GM12864 (cell line): Measurements from ENCODE around the gene ST6GALNAC3.

Experiments used
- DNase-seq: peaks from one replicate; pipeline ENCODE4 v3.0.0-alpha.2; 2011; ENCODE audit warnings: low read depth
- H3K4me3 ChIP-seq: 2 replicates; pipeline ENCODE4 v1.5.1; 2011; ENCODE audit warnings: mild to moderate bottlenecking, low read depth, low read length, control low read depth
- TF ChIP-seq, protein P1 (sequence below): IDR thresholded peaks from 2 replicates; pipeline ENCODE4 v1.5.1; 2011; ENCODE audit warnings: low read depth, mild to moderate bottlenecking, moderate library complexity, low read length, control low read depth, inconsistent platforms; ENCODE audit errors: missing control alignments

The ST6GALNAC3 gene

GRCh38 chr1:76302711-76303339, 228.3 kb downstream of the ST6GALNAC3 start:
- DNase-seq: no peak
- TF ChIP-seq, protein P1, sequence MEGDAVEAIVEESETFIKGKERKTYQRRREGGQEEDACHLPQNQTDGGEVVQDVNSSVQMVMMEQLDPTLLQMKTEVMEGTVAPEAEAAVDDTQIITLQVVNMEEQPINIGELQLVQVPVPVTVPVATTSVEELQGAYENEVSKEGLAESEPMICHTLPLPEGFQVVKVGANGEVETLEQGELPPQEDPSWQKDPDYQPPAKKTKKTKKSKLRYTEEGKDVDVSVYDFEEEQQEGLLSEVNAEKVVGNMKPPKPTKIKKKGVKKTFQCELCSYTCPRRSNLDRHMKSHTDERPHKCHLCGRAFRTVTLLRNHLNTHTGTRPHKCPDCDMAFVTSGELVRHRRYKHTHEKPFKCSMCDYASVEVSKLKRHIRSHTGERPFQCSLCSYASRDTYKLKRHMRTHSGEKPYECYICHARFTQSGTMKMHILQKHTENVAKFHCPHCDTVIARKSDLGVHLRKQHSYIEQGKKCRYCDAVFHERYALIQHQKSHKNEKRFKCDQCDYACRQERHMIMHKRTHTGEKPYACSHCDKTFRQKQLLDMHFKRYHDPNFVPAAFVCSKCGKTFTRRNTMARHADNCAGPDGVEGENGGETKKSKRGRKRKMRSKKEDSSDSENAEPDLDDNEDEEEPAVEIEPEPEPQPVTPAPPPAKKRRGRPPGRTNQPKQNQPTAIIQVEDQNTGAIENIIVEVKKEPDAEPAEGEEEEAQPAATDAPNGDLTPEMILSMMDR: no peak
- no peak overlapping the region for H3K4me3 ChIP-seq

- TF ChIP-seq, protein P1: no peak
- no peak overlapping the region for H3K4me3 ChIP-seq
- DNase-seq: no peak
These were observed 228.8 kb downstream of the ST6GALNAC3 start for GRCh38 chr1:76303340-76303717.

DNA sequence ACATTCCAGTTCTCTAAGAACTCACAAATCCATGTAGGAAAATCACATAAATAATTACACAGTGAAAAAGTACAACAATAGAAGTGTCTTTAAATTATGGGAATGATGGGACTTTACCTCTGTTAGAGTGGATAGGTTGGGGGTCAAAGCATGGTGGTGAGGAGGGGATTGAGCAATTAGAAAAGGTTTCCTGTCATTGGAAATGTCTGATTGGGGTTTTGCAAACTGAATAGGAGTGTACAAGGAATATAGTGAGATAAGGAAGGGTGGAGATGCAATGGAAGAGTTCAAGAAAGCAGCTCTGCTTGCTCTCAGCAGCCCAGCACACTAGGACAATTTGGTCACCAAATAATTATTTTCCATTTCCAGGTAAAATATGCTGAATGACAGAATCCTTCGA, 238.8 kb downstream of the ST6GALNAC3 start:
- no peak for DNase-seq
- TF ChIP-seq, protein P1: no peak
- H3K4me3 ChIP-seq: no peak overlapping the region

GRCh38 chr1:76314730-76315129, 240.2 kb downstream of the ST6GALNAC3 start:
- DNase-seq: no peak
- no peak overlapping the region for H3K4me3 ChIP-seq
- TF ChIP-seq, protein P1: no peak

DNA sequence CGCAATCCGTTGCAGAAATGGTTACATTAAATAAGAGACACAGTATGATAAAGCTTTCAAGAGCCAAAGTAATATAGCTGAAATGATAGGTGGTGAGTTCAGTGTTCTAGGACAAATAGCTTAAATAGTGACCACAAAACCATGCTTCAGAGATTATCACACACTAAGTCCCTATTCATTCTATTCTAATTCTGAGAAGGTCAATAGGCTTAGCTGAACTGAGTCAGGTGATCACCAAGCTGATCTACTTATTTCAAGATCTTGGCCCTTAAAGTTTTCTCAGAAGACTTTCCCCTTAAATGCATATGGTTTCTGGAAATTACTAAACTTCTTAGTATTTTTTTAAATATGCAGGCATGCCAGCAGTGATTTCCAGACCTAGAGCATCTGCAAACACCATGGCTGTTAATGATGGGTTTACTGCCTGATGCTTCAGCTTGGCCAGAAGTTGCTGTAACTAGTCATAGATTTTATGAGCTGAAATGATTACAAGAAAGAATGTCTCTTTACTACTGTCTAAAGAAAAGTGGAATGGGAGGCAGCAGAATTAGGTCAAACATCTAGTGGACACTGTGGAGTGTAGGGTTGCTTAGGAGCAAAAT, 242.9 kb downstream of the ST6GALNAC3 start:
- H3K4me3 ChIP-seq: no peak overlapping the region
- TF ChIP-seq, protein P1: no peak
- no peak for DNase-seq

DNA sequence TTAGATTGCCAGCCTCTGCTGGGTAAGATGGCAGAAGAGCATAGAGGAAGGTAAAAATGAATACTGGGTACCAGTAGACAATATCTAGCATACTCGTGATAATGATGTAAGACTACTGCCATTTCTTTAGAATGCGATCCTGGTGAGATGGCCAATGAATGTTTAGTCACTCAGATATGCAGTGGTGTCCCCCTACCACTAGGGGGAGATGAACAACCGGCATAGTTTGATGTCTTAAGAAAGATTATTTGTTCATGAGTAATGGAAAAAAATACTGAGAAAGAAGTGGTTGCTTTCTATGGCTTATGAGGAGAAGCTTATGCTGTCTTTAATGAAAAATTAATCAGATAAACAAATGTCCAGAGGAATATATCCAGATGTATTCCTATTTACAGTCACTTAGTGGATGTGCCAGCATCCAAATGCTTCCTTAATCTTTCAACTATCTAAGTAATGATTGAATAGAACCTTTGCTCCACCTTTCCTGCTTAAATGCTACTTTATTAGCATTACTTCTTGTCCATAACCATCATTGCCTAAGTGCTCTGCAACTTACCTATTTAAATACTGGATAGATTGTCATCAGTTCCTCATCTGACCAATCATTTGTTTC, 256.6 kb downstream of the ST6GALNAC3 start:
- DNase-seq: peak; percentile 30
- no peak overlapping the region for H3K4me3 ChIP-seq
- TF ChIP-seq, protein P1: peak; percentile 83
